Transverse colon (tissue), 3 donors: ENCODE results near the gene NOMO2.
"Not testable (repeated sequence)": the region's sequence is repeated elsewhere in the genome, so short reads cannot be mapped to it uniquely, and the experiment has no call there.

Experiments used
- EP300 ChIP-seq: sonication (generic); formaldehyde crosslinking; IDR thresholded peaks from one replicate; pipeline ENCODE4 v1.6.1; 2017; ENCODE audit warnings: antibody characterized with exemption, low read depth
- POLR2A ChIP-seq: fragments of 450-650 bp; IDR thresholded peaks from one replicate; pipeline ENCODE4 v1.6.1; 2016; ENCODE audit warnings: antibody characterized with exemption, mild to moderate bottlenecking, moderate library complexity
- TF ChIP-seq, protein P1 (sequence below), 5 experiments: fragments of 200-600 bp in 3 of 5; fragments of 450-650 bp in 2 of 5; sonication (generic) in 3 of 5; IDR thresholded peaks; 1 replicate in 2 of 5; 2 replicates in 3 of 5; pipeline ENCODE4 v1.5.1; 2016 to 2017; ENCODE audit warnings: antibody characterized with exemption in 5 of 5, inconsistent platforms in 3 of 5, mild to moderate bottlenecking in 2 of 5, moderate library complexity in 1 of 5

GRCh38 chr16:18534308-18534707 is 27.6 kb downstream of the NOMO2 start:
- TF ChIP-seq, protein P1, sequence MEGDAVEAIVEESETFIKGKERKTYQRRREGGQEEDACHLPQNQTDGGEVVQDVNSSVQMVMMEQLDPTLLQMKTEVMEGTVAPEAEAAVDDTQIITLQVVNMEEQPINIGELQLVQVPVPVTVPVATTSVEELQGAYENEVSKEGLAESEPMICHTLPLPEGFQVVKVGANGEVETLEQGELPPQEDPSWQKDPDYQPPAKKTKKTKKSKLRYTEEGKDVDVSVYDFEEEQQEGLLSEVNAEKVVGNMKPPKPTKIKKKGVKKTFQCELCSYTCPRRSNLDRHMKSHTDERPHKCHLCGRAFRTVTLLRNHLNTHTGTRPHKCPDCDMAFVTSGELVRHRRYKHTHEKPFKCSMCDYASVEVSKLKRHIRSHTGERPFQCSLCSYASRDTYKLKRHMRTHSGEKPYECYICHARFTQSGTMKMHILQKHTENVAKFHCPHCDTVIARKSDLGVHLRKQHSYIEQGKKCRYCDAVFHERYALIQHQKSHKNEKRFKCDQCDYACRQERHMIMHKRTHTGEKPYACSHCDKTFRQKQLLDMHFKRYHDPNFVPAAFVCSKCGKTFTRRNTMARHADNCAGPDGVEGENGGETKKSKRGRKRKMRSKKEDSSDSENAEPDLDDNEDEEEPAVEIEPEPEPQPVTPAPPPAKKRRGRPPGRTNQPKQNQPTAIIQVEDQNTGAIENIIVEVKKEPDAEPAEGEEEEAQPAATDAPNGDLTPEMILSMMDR (IDR thresholded peaks at IDR 0.05): not testable (repeated sequence)
- TF ChIP-seq POLR2A, EP300: not testable (repeated sequence)
